NCI-H128 (cell line): ENCODE measurements around the gene ZNF143.
A peak's percentile ranks its signal among the peaks of the same experiment; 100 is the strongest.
"Not testable (repeated sequence)": the region's sequence is repeated elsewhere in the genome, so short reads cannot be mapped to it uniquely, and the experiment has no call there.

ENCODE experiments used
- DNase-seq: peaks from one replicate; lab custom pipeline; 2025; ENCODE audit not compliant: unreplicated experiment; lab: John Stamatoyannopoulos, UW

Gene ZNF143

GRCh38 chr11:9460322-9461062, at the start of gene ZNF143:
ZNF143 (plus strand) TSS chr11:9461012; CDS start chr11:9471309, 10,297 bp downstream.
- DNase-seq: peak; percentile 100

DNA sequence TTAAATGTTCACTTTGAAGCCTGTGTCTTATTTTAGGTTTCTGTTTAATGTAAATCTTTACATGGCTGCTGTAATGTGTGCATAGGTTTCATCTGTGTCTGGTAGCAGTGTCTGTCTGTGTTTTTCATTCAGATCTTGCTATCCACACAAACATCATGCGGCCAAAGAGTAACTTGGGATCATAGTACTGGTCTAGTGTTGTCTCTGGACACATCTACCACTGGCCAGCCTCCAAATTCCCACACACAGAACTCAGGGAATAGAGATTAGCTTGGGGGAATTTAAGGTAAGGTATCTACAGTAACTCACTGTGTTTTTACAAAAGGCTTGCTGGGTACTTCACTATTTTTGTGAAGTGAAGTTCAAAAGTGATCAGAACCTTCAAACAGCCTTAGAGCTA, 32.1 kb upstream of the ZNF143 start:
- no peak for DNase-seq

DNA sequence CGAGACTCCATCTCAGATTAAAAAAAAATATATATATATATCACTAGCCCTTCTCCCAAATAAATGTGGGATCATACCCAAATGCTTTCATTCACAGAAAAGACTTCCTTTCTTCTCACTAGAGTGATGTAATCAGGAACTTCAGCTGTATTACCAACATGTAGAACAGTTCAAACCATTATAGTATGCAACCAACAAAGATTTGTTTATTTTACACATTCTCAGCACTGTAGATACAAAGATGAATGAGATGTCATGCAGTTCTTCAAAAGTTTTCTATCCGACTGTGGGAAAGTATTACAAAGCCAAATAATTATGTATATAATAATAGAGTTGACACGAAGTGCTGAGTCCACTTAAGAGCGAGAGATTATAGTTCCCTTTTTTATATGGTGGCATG, 22.2 kb upstream of the ZNF143 start:
- no peak for DNase-seq

DNA sequence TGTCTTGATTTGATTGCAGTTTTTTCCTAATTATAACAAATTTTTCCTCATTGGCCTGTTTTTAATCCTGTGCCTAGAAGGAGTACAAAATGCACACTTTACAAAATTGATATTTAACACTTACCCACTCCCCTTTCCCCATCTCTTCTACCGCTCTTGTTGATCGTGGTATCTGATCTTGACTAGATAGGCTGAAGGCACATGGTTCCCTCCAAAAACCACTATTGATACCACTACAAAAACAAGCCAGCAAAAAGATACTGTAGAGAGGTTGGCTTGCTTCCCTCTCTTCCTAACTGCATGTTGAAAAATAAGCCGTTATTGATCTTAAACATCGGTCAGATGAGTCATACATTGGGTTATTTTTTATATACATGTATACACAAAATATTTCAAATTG, 14.6 kb upstream of the ZNF143 start:
- no peak for DNase-seq

DNA sequence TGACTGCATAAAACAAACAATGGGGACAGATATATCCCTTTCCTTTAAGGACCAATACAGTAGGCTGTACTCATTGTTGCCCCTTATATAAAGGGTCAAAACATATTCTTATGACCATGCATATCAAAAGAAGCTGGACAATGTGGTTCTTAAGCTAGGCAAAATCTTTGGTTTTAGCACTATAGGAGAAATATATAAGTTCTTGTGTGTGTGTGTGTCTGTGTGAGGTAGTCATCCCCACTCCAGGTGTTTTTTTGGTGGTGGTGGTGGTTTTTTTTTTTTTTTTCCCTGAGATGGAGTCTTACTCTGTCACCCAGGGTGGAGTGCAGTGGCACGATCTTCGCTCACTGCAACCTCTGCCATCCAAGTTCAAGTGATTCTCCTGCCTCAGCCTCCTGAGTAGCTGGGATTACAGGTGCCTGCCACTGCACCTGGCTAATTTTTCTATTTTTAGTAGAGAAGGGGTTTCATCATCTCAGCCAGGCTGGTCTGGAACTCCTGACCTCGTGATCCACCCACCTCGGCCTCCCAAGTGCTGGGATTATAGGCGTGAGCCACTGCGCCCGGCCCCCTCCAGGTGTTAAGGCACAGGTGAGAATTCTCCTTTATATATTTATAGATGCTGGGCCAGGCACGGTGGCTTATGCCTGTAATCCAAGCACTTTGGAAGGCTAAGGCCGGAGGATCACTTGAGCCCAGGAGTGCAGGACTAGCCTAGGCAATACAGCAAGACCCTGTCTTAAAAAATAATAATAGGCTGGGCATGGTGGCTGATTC, 12.0 kb upstream of the ZNF143 start:
- no peak for DNase-seq

DNA sequence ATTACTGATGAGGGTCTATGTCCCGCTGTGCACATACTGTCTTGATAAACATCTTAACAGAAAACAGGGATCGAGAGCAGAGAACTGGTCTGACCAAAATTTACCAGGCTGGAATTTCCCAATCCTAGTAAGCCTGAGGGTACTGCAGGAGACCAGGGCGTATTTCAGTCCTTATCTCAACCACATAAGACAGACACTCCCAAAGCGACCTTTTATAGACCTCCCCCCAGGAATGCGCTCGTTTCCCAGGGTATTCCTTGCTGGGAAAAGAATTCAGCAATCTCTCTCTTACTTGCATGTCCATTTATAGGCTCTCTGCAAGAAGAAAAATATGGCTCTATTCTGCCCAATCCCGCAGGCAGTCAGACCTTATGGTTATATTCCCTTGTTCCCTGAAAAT, 8.8 kb upstream of the ZNF143 start:
- DNase-seq: not testable (repeated sequence)

DNA sequence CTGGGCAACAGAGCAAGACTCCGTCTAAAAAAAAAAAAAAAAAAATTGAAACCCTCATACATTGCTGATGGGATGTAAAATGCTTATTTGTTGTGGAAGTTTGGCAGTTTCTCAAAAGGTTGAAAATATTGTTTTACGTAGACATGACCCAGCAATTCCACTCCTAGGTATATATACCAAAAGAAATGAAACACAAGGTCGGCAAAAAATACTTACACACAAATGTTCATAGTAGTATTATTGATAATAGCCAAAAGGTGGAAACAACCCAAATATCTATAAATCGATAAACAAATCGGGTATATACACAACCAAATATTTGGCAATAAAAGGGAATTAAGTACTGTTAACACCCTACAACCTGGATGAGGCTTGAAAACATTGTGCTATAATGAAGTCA, 5.1 kb upstream of the ZNF143 start:
- DNase-seq: no peak

DNA sequence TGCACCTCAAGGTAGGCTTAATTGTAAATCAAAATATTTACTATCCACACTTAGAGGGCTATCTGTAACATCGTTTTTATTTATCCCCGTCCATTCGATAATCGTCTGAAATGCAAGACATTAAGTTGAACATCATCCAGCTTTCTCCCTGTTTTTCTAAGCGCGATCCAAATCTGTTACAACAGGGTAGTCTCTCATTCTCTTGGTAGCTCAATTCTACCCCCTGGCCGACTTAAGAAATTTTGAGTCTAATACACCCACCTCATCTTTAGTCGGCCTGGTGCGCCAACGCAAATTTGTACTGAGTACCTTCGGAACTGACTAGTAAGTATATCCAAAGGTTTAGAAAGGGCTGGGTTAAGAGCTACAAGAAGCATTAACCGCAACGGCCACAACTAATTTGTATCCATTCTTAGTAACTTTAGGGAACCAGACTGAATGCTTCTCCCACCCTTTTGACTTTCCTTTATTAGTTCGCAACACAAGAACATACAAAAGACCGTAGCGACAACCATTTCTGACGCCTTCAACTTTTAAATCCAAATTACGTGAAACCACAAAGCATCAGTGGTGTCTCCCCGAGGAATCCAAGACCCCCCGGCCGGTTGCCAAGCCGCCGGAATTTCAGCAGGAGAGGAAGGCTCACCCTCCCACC, 1.0 kb upstream of the ZNF143 start:
- no peak for DNase-seq

DNA sequence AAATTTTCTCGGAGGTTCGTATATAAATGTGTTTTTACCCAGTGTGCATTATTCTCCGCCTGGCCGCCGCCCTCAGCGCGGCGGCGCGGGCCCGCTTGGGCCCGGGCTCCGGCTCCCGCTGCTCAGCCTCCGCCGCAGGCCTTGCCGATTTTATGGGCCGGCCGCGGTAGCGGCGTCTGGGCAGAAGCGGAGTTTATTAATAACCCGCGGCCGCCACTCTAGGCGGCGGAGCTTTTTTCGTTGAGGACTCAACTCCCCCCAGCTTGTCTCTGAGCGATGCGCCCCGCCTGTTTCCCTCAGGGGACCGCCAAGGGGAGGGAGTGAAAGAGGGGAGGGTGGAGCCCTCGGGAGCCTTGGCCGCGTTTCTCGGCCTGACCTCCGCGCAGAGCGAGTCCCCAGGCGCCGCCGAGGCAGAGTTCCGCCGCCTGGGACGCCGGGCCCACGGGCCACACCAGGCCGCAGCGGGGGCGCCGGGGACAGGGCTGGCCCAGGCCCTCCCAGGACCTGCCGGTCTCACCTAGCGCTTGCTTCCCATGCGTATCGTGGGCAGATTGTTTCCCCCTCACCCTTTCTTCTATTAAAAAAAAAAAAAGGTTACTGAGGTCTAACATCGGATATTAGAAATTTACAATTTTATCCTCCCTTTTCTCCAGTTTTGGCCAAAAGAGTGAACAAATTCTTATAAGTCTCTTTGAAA, 399 bp downstream of the ZNF143 start:
- DNase-seq: peak; percentile 77

DNA sequence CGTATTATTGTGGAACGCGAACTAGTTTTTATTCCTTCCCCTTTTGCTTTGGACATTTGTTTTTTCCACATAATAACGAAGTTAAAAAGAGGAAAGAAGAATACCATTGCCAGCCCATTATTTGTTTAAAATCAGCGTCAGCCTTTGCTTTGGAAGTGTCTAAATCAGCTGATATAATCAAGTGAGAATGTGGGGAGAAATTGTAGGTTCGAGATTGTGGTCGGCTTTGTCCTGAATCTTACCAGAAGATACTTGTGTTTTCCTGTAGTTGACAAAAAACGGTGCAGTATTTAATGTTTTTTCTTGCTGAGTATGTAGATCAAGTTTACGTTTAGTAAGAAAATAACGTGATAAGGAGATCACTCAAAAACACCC, 935 bp downstream of the ZNF143 start:
- no peak for DNase-seq

DNA sequence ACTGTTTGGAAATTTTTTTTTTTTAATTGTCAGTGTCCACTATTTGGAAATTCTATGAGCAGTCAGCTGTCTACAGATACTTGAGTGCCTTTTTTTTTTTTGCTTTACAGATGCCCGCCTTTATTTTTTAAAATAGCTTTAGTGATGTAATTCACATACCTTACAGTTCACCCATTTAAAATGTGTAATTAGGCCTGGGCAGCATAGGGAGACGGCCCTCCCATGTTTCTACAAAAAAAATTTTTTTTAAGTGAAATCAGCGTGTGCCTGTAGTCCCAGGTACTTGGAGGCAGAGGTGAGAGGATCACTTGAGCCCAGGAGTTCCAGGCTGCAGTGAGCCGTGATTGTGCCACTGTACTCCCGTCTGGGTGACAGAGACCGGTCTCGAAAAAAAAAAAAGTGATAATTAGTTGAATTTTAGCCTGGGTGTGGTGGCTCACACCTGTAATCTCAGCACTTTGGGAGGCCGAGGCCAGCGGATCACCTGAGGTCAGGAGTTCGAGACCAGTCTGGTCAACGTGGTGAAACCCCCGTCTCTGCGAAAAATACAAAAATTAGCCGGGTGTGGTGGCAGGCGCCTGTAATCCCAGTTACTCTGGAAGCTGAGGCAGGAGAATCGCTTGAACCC, 1.5 kb downstream of the ZNF143 start:
- DNase-seq: no peak

- DNase-seq: no peak
Observed at GRCh38 chr11:9462806-9463537, 2.2 kb downstream of the ZNF143 start.

DNA sequence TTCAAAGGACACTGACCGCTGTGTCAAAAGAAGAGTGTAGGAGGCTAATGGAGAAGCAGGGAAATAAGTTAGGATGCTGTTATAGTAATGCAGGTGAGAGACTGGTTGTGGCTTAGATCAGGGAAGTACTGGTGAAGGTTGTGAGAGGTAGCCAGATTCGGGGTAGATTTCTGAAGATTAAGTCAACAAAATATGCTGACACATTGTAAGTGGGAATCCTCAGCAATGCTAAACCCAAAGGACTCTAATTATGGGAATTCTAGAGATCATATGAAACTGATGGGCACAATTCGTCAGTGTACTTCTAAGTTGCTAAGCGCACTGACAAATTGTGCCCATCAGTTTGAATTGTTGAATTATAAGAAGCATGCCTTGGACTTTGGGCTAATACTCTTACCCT, 10.0 kb downstream of the ZNF143 start:
- DNase-seq: no peak

DNA sequence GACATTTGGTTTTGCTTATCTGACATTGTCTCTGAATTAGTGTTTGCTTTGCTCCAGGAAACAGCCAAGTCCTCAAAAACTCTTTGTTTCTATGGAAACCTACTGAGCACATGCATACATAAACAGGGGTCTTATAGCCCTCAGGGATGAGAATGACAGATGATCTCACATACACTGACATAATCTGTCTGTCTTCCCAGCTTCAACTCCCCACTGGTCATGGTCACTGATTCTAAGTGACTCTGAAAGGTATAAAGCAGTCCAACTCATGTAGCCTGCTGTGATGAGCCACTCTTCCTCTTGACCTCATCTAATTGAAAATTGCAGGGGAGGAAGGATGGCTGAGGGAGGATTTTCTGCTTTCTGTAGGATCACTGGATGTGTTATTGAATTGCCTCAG, 12.6 kb downstream of the ZNF143 start:
- no peak for DNase-seq

- no peak for DNase-seq
Observed at GRCh38 chr11:9479899-9480298, 19.1 kb downstream of the ZNF143 start.

GRCh38 chr11:9489080-9489765, 28.4 kb downstream of the ZNF143 start:
- no peak for DNase-seq

- no peak for DNase-seq
Observed at GRCh38 chr11:9490376-9490775, 29.6 kb downstream of the ZNF143 start.

DNA sequence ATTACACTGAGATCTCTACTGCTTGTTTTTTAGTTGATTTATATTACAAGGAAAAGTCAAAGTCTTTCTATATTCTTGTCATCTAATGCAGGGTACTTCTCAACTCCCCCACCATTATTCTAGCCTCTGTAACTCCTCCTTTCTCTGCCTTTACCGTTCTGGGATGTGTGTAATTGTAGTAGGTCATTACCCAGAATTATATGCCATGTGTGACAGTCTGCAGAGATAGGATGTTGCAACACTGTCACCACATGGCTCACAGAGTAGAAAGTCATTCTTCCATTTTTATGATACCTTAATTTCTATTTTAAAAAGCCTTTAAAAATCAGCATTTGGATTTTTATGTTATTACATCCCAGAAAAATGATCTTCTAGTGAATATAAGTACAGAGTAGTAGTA, 32.7 kb downstream of the ZNF143 start:
- no peak for DNase-seq

DNA sequence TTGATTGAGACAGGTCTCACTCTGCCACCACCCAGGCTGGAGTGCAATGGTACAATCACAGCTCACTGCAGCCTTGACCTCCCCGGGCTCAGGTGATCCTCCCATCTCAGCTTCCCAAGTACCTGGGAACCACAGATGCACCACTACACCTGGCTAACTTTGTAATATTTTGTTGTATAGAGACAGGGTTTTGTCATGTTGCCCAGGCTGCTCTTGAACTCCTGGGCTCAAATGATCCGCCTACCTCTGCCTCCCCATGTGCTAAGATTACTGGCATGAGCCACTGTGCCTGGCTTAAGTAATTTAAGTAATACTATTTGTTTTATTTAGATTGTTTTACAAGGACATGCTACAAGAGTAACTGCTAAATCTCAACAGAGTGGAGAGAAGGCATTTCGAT, 33.5 kb downstream of the ZNF143 start:
- no peak for DNase-seq
